SK-N-SH (cell line): ENCODE results near the gene DRD2. TPM values are rescaled to one million over a fixed set of nuclear protein-coding genes. Genes with fewer than 3 reads are reported as not detected.

Experiments
- CTCF ChIA-PET: fragments of 300-600, 350-600 bp; formaldehyde crosslinking; extraction: SDS; loops from one replicate; lab custom pipeline; 2021; lab: Yijun Ruan, JAX
- POLR2A ChIA-PET: fragments of 350-600 bp; sonication (Branson Sonifier 250); formaldehyde crosslinking; extraction: SDS; loops from one replicate; lab custom pipeline; 2020; ENCODE audit warnings: antibody characterized with exemption, inconsistent platforms; lab: Yijun Ruan, JAX
- DNase-seq: peaks from one replicate; pipeline ENCODE4 v3.0.0; 2012
- H2AFZ ChIP-seq: fragments of 200-600 bp; sonication (generic); 2 replicates; pipeline ENCODE4 v1.8.1; 2016; ENCODE audit warnings: antibody characterized with exemption, mild to moderate bottlenecking, low read depth
- H3F3A ChIP-seq: fragments of 200-600 bp; sonication (generic); replicated peaks from 2 replicates; pipeline ENCODE3; 2016; ENCODE audit warnings: antibody characterized with exemption, mild to moderate bottlenecking; ENCODE audit not compliant: insufficient read depth
- H3K27ac ChIP-seq, 2 experiments: fragments of 200-500 bp in 1 of 2; fragments of 200-600 bp in 1 of 2; sonication (Bioruptor generic) in 1 of 2; sonication (generic), shearing (Covaris generic) in 1 of 2; 2 replicates each; pipeline versions ENCODE4 v1.5.1 to v1.6.1; 2014 to 2016; ENCODE audit warnings: low read depth in 2 of 2, inconsistent platforms in 1 of 2, low read length in 1 of 2, mild to moderate bottlenecking in 1 of 2, mixed read lengths in 1 of 2
- H3K27me3 ChIP-seq: fragments of 200-600 bp; sonication (generic), shearing (Covaris generic); 2 replicates; pipeline ENCODE4 v1.6.1; 2016; ENCODE audit warnings: mixed run types; ENCODE audit not compliant: insufficient read depth
- H3K36me3 ChIP-seq, 2 experiments: fragments of 200-500 bp in 1 of 2; fragments of 200-600 bp in 1 of 2; sonication (Bioruptor generic) in 1 of 2; sonication (generic) in 1 of 2; replicated peaks in 1 of 2; 2 replicates each; pipeline versions ENCODE3 to v1.5.1; 2014 to 2016; ENCODE audit warnings: low read length in 1 of 2, mild to moderate bottlenecking in 1 of 2; ENCODE audit not compliant: insufficient read depth in 2 of 2, control insufficient read depth in 1 of 2
- H3K4me1 ChIP-seq, 2 experiments: fragments of 200-500 bp in 1 of 2; fragments of 200-600 bp in 1 of 2; sonication (Bioruptor generic) in 1 of 2; sonication (generic), shearing (Covaris generic) in 1 of 2; 2 replicates each; pipeline versions ENCODE4 v1.5.1 to v1.6.1; 2014 to 2016; ENCODE audit warnings: low read depth in 1 of 2, low read length in 1 of 2, mixed run types in 1 of 2; ENCODE audit not compliant: insufficient read depth in 2 of 2, control insufficient read depth in 1 of 2
- H3K4me2 ChIP-seq: fragments of 200-600 bp; sonication (generic), shearing (Covaris generic); 2 replicates; pipeline ENCODE4 v1.6.1; 2017; ENCODE audit warnings: mixed run types
- H3K4me3 ChIP-seq, 2 experiments: fragments of 200-500 bp in 1 of 2; fragments of 200-600 bp in 1 of 2; sonication (Bioruptor generic) in 1 of 2; sonication (generic), shearing (Covaris generic) in 1 of 2; 2 replicates each; pipeline versions ENCODE4 v1.5.1 to v1.8.1; 2014 to 2016; ENCODE audit warnings: low read depth in 2 of 2, inconsistent platforms in 1 of 2, low read length in 1 of 2, mild to moderate bottlenecking in 1 of 2, mixed read lengths in 1 of 2, moderate library complexity in 1 of 2
- H3K79me2 ChIP-seq: fragments of 200-600 bp; sonication (generic); 2 replicates; pipeline ENCODE4 v1.8.1; 2017; ENCODE audit warnings: mild to moderate bottlenecking; ENCODE audit not compliant: insufficient read depth
- H3K9ac ChIP-seq: fragments of 200-600 bp; sonication (generic); 2 replicates; pipeline ENCODE4 v1.6.1; 2017; ENCODE audit warnings: mixed run types
- H3K9me2 ChIP-seq: fragments of 200-600 bp; sonication (generic); 2 replicates; pipeline ENCODE4 v1.6.1; 2017; ENCODE audit warnings: mixed run types
- H3K9me3 ChIP-seq: fragments of 200-600 bp; sonication (generic); 2 replicates; pipeline ENCODE4 v1.6.1; 2017; ENCODE audit warnings: mixed run types, mild to moderate bottlenecking, moderate library complexity
- H4K20me1 ChIP-seq: fragments of 200-600 bp; sonication (generic); 2 replicates; pipeline ENCODE4 v1.6.1; 2017; ENCODE audit warnings: mild to moderate bottlenecking, mixed run types; ENCODE audit not compliant: insufficient read depth
- CHD2 ChIP-seq: fragments of 150-350 bp; IDR thresholded peaks from 2 replicates; pipeline ENCODE4 v1.6.1; 2018; ENCODE audit warnings: low read length; ENCODE audit not compliant: partially characterized antibody
- ELF1 ChIP-seq: IDR thresholded peaks from 2 replicates; pipeline ENCODE4 v1.4.0; 2012
- EZH2phosphoT487 ChIP-seq: fragments of 200-600 bp; sonication (generic); IDR thresholded peaks from 2 replicates; pipeline ENCODE4 v1.6.1; 2017; ENCODE audit warnings: low read depth, mixed run types, mild to moderate bottlenecking, antibody characterized with exemption, moderate library complexity, borderline replicate concordance
- FOXJ3 ChIP-seq: sonication (generic); formaldehyde crosslinking; IDR thresholded peaks from 2 replicates; pipeline ENCODE4 v1.5.1; 2020; ENCODE audit warnings: mild to moderate bottlenecking, missing genetic modification reagents
- GABPA ChIP-seq: IDR thresholded peaks from 2 replicates; pipeline ENCODE4 v1.4.0; 2012; ENCODE audit warnings: low read depth, mild to moderate bottlenecking
- GATA2 ChIP-seq: sonication (generic); formaldehyde crosslinking; IDR thresholded peaks from 2 replicates; pipeline ENCODE4 v1.5.0; 2020; ENCODE audit warnings: mild to moderate bottlenecking, missing genetic modification reagents
- JUND ChIP-seq: IDR thresholded peaks from 2 replicates; pipeline ENCODE4 v1.4.0; 2012
- MEF2A ChIP-seq: IDR thresholded peaks from 2 replicates; pipeline ENCODE4 v1.4.0; 2012; ENCODE audit warnings: low read depth, borderline replicate concordance
- MXI1 ChIP-seq: IDR thresholded peaks from 2 replicates; pipeline ENCODE4 v1.6.1; 2012; ENCODE audit warnings: mild to moderate bottlenecking, low read depth, low read length, improper control_type of control experiment
- NFIC ChIP-seq: IDR thresholded peaks from 2 replicates; pipeline ENCODE4 v1.4.0; 2012; ENCODE audit warnings: borderline replicate concordance
- NRF1 ChIP-seq: IDR thresholded peaks from 2 replicates; pipeline ENCODE4 v1.6.1; 2012; ENCODE audit warnings: low read depth, mild to moderate bottlenecking, low read length
- RFX5 ChIP-seq: IDR thresholded peaks from 2 replicates; pipeline ENCODE4 v1.6.1; 2012; ENCODE audit warnings: mild to moderate bottlenecking, improper control_type of control experiment, low read length
- TCF12 ChIP-seq: IDR thresholded peaks from 2 replicates; pipeline ENCODE4 v1.4.0; 2012
- TEAD4 ChIP-seq: IDR thresholded peaks from 2 replicates; pipeline ENCODE4 v1.4.0; 2012; ENCODE audit warnings: mild to moderate bottlenecking, borderline replicate concordance; ENCODE audit not compliant: insufficient read depth
- YY1 ChIP-seq: IDR thresholded peaks from 2 replicates; pipeline ENCODE4 v1.4.0; 2012; ENCODE audit warnings: low read depth, mild to moderate bottlenecking
- WGBS: methylation state at CpG from one replicate; pipeline ENCODE4 v1.1.6; 2017; ENCODE audit warnings: low lambda C conversion rate; 5-methylcytosine and 5-hydroxymethylcytosine counted together
- polyA plus RNA-seq, 3 experiments: library from polyadenylated mRNA; depleted of rRNA; stranded (reverse); fragments of >200 nt; gene quantifications; 2 replicates each; pipeline ENCODE4 v1.2.3, GENCODE V29; 2012
- TF ChIP-seq, protein P1 (sequence below): IDR thresholded peaks from 2 replicates; pipeline ENCODE4 v1.4.0; 2012; ENCODE audit warnings: low read depth, borderline replicate concordance
- TF ChIP-seq, protein P2 (sequence below): IDR thresholded peaks from 2 replicates; pipeline ENCODE4 v1.6.1; 2012; ENCODE audit warnings: mild to moderate bottlenecking, low read depth, low read length, moderate library complexity

DRD2 gene
- polyA plus RNA-seq, 1 of the 3 experiments (the other 2 are of a cell fraction): 0.10 TPM

DNA sequence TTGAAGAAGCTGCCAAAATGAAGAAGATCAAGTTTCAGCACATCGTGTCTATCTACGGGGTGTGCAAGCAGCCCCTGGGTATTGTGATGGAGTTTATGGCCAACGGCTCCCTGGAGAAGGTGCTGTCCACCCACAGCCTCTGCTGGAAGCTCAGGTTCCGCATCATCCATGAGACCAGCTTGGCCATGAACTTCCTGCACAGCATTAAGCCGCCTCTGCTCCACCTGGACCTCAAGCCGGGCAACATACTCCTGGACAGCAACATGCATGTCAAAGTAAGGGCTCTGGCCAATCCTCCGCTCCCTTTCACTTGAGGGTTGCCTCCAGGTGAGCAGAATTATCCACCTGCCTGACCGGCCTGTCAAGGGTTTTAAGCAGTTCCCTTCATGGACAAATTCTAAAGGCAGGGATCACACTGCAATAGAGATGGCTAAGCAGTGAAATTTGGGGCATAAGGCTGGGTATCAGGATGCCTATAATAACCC, 81.7 kb downstream of the DRD2 start:
- H3K9me3 ChIP-seq: no peaks in the 10 kb centered on the region
- WGBS: 47% methylated on average over 5 of the region's 8 CpGs
- TF ChIP-seq TEAD4 (no peak), EZH2phosphoT487 (no peak)
- ChIA-PET CTCF (no interaction called here), POLR2A (no interaction called here)
- no peak overlapping the region for H3K4me2 ChIP-seq
- no peak overlapping the region for H3K9ac ChIP-seq
- H3K4me1 ChIP-seq: peaks cover 0 to 11% of the 10 kb centered on the region in 2 experiments; a peak in 1 of 4 replicates
- H3K79me2 ChIP-seq: no peaks in the 10 kb centered on the region
- H3K4me3 ChIP-seq: no peak overlapping the region
- H3F3A ChIP-seq: no peaks in the 10 kb centered on the region
- H3K9me2 ChIP-seq: no peaks in the 10 kb centered on the region
- H2AFZ ChIP-seq: no peak overlapping the region
- H4K20me1 ChIP-seq: no peaks in the 10 kb centered on the region
- no peaks in the 10 kb centered on the region for H3K27me3 ChIP-seq
- no peaks in the 10 kb centered on the region for H3K36me3 ChIP-seq
- H3K27ac ChIP-seq: no peak overlapping the region
- no peak for DNase-seq

DNA sequence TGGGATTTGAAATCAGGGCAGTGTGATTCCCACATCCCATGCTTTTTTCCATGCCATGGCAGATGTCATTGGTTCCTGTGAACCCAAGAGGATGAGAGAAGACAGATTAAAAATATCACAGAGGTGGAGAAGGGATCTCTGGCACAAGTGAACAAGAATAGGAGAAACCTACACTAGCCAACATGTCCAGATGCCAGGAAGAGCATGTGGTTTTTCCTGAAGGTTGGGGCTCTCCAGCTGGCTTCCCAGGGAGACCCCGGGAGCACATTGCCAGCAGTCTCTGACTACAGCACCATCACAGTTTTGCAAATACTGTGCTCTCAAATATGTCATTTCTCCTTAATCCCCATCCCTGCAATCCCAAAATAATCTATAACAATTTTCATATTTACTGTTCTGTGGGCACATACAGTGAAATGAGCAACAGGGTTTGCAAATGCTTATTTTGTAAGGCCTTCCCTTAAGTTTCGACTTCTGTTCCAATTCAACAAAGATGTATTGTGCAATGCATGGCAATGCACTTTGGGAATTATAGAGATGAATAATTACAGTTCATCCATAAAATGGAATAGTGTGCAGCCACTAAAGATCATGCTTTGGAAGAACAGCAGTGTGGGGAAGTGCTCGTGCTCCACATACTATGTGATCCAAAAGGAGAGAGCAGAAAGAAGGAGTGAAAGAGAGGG, 82.8 kb downstream of the DRD2 start:
- Histone ChIP-seq H3K9me3 (no peaks in the 10 kb centered on the region), H3K36me3 (no peaks in the 10 kb centered on the region), H3K9ac (no peak overlapping the region), H3K27ac (no peak overlapping the region), H3K4me3 (no peak overlapping the region), H4K20me1 (no peaks in the 10 kb centered on the region), H3K79me2 (no peaks in the 10 kb centered on the region), H3K4me1 (peaks cover 0 to 4% of the 10 kb centered on the region in 2 experiments; a peak in 1 of 4 replicates), H3K27me3 (no peaks in the 10 kb centered on the region), H3K4me2 (no peak overlapping the region), H2AFZ (no peak overlapping the region), H3F3A (no peaks in the 10 kb centered on the region), H3K9me2 (no peaks in the 10 kb centered on the region)
- ChIA-PET CTCF (no interaction called here), POLR2A (no interaction called here)
- 32% methylated on average over 3 of the region's 3 CpGs for WGBS
- TF ChIP-seq, protein P1, sequence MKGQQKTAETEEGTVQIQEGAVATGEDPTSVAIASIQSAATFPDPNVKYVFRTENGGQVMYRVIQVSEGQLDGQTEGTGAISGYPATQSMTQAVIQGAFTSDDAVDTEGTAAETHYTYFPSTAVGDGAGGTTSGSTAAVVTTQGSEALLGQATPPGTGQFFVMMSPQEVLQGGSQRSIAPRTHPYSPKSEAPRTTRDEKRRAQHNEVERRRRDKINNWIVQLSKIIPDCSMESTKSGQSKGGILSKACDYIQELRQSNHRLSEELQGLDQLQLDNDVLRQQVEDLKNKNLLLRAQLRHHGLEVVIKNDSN: no peak
- TF ChIP-seq NRF1 (no peak), GABPA (no peak), CHD2 (no peak), MXI1 (no peak), ELF1 (no peak), YY1 (no peak), NFIC (no peak), MEF2A (no peak), JUND (no peak), FOXJ3 (CRISPR knock-in tag) (no peak), GATA2 (CRISPR knock-in tag) (no peak), TCF12 (no peak), TEAD4 (no peak), RFX5 (no peak)
- TF ChIP-seq, protein P2, sequence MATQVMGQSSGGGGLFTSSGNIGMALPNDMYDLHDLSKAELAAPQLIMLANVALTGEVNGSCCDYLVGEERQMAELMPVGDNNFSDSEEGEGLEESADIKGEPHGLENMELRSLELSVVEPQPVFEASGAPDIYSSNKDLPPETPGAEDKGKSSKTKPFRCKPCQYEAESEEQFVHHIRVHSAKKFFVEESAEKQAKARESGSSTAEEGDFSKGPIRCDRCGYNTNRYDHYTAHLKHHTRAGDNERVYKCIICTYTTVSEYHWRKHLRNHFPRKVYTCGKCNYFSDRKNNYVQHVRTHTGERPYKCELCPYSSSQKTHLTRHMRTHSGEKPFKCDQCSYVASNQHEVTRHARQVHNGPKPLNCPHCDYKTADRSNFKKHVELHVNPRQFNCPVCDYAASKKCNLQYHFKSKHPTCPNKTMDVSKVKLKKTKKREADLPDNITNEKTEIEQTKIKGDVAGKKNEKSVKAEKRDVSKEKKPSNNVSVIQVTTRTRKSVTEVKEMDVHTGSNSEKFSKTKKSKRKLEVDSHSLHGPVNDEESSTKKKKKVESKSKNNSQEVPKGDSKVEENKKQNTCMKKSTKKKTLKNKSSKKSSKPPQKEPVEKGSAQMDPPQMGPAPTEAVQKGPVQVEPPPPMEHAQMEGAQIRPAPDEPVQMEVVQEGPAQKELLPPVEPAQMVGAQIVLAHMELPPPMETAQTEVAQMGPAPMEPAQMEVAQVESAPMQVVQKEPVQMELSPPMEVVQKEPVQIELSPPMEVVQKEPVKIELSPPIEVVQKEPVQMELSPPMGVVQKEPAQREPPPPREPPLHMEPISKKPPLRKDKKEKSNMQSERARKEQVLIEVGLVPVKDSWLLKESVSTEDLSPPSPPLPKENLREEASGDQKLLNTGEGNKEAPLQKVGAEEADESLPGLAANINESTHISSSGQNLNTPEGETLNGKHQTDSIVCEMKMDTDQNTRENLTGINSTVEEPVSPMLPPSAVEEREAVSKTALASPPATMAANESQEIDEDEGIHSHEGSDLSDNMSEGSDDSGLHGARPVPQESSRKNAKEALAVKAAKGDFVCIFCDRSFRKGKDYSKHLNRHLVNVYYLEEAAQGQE: no peak
- no peak for DNase-seq
